NCI-H526 treated with DMSO at 0.1 percent for 48 hours (cell line): ENCODE measurements around the gene PACS2.

Experiments
- DNase-seq: peaks from one replicate; lab custom pipeline; 2025; lab: John Stamatoyannopoulos, UW

Gene PACS2

DNA sequence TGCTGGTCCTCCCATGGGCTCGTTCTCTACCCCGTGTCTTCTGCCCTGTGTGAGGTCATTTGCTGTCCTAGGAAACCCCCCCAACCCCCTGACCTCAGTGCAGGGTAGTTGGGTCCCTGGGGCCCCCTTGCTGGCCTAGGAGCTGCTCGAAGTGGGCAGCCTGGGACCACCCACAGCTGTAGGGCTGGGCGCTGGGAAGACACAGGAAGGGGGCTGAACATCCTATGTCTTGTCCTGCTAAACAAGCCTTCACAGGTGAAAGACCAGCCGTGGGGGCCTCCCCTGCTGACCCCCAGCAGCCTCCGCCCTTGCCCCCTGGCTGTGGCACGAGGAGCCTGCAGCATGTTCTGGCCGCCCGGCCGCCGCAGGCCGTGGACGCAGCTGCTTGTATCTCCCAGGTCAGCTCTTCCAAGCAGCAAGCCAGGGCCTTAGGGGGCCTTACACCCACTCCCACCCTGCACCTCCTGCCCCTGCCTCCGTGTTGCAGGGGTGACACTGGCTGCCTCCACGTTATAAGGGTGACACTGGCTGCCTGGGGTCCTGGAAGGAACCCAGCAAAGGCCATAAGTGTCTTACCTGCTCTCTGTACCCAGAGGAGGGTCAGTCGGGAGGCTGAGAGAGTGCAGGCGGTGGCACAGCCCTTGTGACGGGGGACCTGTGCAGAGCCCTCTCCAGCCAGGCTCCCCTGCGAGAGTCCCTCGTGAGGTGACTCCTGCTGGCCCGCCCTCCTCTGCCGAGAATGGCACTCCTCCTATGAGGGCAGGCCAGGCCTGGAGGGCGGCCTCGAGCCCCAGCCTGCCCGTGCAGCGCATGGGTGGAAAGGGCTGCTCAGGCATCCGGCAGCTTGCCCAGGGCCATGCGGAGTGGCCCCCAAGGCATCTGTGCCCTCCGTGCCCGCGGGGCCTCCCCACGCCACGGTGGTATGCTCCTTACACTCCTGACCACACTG, 72.3 kb downstream of the PACS2 start:
- DNase-seq = no peak

DNA sequence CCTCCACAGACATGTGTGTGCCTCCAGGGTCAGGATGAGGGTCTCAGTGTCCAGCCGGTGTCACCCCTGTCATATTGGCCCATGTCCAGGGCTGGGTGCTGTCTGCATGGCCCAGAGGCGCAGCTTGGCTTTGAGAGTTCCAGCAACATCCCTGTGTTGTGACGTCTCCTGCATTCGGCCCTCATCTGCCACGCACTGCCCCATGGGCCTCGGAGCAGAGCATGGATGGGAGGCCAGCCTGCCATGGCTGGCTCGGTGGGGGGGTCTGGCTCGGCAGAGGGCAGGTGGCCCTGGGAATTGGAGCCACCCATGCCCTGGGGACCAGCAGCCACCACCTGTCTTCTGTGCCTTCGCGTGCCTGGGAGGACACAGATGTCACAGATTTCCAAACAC, 73.0 kb downstream of the PACS2 start:
- no peak for DNase-seq

DNA sequence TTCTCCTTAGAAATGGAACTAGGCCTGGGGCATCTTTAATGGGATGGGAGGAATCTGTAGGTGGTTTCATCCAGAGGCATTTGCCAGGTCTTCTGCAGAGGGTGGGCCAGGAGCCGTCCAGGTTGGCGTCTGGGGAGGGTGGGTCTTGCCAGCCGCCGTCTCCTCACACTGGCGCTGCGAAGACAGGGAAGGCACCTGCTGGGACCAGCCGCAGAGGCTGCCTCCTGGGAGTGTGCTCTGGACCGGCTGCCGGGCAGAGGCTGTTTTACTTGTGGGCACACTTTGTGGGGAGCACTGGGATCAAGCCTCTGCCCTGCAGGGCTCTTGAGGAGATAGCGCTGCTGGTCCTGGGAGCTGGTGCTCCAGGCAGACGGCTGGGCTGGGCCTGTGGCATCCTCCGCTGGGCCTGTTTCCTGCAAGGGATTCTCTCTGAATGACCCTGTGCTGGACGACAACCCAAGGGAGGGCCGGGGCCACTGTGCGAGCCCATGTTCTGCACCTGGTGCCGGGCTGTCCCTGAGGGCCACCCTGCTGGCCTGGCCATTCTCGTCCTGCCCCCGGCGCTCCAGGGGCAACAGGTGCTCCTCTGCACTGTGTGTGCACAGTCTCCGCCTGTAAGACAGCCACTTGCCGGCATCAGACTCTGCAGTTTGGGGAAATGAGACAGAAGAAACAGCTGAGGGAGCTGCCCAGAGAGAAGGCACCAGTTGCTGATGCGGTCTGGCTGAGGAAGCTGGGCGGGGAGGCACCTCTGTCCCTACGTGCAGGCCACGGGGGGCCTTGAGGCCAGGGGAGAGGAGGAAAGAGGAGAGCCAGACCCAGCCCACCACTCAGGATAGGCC, 73.8 kb downstream of the PACS2 start:
- DNase-seq = no peak

DNA sequence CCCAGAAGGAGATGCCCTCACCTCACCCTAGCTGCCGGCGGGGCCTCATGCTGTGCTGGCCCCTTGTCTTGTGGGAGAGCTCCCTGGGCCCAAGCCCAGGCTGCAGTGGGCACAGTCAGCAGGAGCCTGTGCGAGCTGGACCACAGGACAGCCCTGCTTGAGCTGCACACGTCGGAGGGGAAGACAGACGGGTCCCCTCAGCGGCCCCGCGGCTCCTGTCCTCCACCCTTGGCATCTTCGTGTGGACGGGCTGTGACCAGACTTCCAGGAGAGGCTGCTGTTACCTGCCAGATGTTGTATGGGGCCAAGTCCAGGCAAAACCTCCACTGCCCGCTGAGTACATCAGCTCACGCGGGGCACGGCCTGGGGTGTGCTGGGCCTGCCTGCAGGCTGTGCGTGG, 74.4 kb downstream of the PACS2 start:
- no peak for DNase-seq

DNA sequence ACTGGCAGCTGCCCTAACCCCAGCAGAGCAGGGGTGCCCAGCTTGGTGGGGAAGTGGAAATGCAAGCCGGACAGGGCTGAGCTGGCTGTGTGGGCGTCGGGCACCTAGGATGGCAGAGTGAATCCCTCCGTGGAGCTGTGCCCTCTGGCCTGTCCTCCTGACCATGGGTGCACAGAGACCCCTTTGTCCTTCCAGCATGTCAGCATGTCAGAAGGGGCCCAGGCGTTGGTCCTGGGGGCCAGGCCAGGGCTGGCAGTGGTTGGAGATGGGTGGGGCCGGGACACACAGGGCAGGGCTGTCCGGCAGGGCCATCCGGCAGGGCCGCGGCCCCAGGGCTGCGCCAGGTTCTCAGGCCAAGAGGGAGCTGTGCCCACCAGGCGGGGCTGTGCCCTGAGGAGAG, 75.0 kb downstream of the PACS2 start:
- no peak for DNase-seq

DNA sequence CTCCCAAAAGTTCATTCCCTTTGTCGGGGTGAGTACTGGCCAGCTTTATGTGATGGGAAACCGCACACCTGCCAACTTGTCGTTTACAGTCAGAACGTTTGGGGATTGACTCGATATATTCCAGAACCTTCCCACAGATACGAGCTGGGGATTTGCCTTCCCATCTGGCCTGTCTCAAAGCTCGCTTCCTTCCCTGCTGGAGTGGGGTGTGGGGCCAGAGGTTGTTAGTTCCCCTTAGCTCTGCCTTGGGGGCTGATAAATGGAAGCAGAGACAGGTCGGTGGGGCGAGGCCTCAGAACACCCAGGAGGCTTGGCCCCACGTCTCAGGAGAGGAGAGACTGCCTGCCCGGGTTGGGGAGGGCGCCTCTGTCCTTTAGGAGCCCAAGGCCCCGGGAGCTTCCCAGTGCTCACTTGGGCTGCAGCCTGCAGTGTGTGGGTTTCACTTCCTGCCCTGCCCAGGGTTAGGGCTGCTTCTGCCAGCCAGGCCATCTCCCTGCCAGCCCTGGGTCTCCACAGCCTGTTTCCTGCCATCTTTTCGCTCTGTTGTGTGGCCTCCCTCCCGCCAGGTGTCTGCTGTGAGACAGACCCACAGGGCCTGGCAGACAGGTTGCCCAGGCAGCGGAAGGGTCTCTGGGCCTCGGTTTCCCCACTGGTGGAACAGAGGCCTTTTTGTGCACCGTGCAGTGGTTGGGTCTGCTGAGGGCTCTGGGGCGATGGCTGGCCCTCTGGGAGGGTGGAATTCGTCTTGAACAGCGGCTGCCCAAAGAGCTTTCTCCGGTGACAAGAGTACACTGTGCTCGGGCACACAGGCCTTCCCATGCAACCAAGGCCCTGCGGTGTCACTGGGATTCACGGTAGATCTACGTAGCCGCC, 75.7 kb downstream of the PACS2 start:
- no peak for DNase-seq

DNA sequence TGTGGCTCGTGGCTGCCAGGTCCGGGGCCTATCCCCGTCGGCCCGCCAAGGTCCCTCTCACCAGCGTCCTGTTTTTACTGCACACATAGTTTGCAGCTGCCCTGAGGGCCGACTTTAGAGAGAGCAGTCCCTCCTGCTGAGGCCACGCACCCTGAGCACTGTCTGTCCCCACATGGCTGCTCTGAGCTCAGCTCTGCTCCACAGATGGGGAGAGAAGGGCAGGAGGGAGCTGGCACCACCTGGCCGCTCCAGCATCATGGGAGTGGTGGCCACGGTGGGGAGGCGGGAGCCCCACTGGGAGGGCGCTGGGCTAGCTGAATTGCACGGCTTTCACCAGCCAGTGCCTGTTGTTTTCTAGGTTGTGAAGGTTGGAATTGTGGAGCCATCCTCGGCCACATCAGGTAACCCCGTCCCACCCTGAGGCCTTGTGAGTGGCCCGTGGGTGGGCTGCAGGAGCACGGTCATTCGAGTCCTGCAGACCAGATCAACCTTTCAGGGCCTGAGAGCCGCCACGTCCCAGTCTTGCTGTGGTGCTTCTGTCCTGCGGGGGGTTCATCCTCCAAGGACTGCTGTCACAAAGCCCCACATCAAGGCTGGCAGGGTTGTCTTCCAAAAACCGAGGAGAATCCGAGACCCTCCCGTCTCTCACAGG, 76.4 kb downstream of the PACS2 start:
- DNase-seq = no peak

DNA sequence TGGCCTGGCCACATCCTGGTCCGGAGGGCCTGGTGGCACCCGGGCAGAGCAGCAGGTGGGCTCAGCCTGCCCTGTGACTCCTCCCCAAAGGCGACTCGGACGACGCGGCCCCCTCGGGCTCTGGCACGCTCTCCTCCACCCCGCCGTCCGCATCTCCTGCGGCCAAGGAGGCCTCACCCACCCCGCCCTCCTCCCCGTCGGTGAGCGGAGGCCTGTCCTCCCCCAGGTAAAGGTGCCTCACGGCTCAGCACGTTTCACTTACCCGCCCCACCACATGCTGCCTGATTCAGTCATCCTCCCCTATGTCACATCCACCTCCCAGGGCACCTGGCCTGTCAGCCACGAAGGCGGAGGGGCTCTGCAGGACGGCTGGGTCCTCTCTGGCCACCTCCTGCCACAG, 77.0 kb downstream of the PACS2 start:
- no peak for DNase-seq

DNA sequence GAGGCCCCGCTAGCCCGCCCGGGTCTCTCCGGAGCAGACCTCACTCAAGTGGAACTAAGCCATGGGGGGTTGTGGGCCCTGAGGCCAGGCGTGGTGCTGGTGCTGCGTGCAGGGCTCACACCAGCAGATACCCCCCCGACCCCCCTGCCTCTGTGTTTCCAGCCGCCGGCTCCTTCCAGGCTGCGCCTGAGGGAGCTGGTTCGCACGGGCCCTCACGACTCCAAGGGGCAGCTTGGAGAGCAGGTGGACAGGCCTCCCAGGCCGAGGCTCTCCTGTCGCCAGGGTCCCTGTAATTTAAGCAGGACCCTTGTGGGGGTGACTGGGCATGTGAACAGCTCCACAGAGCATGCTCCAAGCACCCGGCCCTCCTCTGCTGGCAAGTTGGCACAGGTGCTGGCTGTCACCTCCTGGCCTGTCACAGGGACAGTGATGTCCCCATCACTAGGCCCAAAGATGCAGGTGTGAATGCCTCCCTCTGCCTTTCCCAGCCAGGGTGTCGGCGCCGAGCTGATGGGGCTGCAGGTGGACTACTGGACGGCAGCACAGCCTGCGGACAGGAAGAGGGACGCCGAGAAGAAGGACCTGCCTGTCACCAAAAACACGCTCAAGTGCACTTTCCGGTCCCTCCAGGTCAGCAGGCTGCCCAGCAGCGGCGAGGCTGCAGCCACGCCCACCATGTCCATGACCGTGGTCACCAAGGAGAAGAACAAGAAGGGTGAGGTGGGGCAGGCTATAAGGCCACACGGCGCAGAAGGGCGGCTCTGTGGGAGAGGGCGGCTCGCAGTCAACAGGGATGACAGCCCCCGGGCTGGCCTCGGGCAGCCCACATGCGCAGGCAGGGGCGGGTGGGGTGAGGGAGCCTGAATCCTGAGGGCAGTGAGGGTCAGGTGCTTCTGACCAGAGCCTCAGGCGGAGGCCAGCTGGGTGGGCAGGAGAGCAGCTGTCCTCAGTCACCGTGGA, 77.9 kb downstream of the PACS2 start:
- no peak for DNase-seq

DNA sequence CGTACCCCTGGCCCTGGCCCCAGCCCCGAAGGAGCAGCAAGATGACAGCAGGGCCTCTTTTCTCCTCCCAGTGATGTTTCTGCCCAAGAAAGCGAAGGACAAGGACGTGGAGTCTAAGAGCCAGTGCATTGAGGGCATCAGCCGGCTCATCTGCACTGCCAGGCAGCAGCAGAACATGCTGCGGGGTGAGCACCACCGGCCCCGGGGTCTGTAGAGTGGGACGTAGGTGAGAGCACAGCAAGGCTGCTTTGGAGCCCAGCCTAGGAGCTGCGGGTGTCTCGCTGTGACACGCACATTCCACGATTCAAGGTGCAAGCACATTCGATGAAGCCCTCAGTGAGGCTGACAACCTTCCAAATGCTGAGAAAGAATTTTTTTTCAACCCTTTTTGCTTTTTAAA, 78.6 kb downstream of the PACS2 start:
- no peak for DNase-seq

DNA sequence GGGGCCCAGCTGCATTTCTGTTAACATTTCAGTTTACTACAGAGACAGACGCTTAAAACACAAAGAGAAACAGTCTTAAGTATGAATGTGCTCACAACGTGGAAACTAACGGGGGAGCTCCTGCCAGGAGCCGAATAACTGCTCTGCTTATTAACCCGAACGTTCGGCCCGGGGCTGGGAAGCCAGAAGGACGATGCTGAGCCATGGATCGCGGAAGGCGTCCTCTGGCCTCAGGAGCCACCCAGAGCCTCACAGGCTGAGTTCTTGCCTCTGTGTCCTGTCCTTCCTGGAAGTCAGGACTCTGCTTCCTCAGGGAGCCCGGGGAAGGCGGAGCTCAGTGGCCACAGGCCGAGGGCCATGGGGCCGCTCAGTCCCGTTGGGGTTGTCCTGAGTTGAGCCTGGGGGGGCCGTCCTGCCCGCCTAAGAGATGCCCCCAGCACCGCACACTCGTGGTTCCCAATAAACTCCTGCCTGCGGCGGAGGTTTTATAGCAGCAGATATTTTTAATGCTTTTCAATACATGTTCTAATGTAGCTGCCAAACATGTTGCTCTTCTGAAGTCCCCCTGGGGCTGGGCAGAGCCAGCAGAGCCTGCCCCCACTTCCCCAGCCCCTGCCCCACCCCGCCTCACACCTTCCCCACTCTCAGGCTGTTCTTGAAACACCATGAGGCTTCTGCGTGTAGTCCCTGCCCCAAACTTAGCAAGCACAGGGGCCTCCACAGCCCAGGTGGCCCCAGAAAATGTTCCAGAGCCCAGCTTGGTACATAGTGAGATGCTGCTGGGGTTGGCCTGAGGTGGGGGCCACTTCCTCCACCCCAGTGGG, 80.4 kb downstream of the PACS2 start:
- DNase-seq = no peak

DNA sequence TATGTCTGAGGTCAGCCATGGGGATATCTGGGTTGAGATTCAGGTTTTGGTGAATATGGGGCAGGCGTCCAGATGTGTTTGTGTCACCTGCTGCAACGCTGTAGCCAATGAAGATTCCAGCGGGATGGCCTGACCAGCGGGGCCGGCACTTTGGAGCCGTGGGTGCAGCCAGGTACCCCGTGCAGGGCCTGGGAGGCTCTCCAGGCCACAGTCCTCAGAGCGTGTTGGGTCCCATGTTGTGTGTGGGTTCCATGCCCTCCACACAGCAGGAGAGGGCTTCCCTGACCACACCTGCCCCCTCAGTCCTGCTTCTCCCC, 80.9 kb downstream of the PACS2 start:
- DNase-seq = no peak

DNA sequence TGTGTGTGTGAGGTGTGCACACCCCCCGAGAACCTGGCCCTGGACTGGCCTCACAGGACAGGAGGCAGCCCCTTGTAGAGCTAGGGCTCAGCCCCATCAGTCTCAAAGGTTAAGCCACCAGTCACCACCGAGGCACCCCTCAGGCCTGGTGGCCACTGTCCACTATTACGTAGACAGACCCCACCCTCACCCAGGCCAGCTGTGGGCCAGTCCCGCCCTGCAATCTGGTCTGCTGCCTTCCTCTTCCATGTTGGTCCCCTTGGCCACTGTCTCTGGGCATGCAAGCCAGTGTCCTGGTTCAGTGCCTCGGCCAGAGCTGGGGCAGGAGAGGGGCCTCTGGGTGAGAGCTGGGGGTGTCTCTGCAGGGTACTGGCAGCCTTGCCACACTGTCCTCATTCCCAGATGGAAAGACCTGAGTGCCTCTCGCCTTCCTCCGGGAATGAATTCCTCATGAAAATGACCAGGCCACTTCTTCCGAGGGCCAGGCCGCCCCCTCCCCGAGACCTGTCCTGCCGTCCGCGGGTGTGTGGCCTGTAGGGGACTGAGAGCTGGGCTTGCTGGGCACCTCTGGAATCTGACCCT, 82.9 kb downstream of the PACS2 start:
- no peak for DNase-seq

DNA sequence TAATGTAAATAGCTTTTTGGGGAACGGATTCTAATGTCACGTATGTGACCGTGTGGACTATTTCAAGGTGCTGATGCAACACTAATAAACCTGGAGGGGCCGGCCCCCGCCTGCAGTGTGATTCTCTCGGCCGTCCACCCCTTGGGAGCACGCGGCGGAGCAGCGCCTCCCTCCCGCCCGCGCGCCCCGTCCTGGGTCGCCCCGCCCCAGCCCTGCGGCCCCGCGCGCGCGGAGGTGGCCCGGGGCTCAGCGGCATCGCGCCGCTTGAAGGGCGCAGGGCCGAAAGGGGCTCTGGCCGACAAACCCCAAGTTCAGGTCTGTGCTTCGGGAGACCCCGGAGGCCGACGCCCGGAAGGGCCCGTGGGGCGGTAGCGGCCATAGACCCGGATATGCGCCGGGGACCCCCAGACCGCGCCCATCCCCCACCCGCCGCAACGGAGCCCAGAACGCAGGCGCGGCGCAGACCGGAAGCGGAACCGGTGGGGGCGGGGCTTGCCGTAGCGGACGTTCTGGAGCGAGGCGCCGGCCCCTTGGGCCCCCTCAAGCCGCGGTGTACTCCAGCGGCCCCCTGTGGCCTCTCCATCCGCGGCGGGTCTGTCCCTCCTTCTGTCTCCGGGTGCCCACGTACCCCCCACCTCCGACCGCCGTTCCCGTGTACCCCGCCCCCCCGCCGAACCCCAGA, 83.6 kb downstream of the PACS2 start, which contains the start of gene TEX22:
Gene TEX22 (plus strand): TSS at position 495 of the 682 bp plus-strand sequence. CDS start 803 bp downstream, outside the sequence.
- DNase-seq = peak; percentile 71

DNA sequence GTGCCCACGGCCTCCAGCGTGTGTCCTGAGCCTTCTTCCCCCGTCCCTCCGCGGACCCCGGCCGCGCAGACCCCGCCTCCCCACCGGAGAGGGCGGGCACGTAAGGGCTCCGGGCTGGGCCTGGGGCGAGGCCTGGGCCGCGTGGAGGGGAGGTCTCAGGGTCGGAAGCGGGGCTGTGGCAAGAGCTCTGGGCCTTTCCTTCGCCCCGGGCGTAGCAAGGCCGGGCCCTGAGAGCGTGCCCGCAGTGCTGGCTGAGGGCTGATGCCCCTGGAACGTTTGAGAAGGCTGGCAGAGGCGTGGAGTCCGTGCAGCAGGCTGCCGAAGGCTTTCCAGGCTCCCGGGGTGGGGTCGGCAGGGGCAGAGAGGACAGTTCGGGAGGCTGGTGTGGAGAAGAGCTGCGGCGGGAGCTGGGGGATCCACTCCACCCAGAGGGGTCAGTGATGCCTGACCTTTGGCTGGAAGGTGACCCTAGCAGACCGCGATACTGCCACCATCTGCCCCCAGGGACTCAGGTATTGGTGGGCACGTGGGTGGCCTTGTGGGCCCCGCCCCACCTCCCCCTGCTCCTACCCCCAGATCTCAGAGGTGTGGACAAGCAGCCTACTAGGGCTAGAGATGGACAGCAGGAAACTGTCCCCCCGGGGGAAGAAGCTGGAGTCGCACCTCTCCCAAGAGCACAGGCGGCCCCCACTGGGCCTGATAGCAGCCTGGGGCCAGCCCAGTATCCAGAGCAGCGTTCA, 84.3 kb downstream of the PACS2 start:
- no peak for DNase-seq

DNA sequence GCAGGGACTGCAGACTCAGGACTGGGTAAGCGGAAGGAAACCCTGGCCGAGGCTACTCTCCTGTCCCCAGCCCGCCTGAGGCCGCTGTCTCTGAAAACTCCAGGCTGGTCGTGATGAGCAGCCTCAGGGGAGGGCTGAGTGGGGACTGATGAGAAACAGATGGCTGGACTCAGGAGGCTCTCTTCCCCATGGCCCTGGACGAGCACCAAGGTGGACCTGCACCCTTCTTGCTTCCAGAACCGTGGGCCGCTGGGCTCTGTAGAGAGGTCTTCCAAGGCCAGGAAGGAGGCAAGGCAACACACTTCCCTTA, 84.9 kb downstream of the PACS2 start:
- DNase-seq = no peak

DNA sequence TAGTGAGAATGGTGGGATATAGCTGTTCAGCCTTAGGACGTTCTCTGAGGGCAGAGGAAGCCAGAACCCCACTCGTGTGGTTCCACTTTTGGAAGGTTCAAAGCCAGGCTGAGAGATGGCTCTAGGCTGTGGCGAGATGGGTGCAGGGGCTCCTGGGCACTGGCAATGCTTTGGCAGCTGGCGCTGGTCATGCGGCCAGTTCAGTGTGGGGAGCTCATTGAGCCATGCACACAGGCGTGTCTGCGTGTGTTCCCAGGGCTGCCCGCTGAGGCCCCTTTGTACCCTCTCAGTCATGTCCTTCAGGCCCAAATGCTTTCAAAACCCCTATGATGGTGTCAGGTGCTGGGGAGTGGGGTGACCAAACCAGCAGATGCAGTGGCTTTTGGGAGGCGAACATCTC, 85.5 kb downstream of the PACS2 start:
- DNase-seq = no peak

DNA sequence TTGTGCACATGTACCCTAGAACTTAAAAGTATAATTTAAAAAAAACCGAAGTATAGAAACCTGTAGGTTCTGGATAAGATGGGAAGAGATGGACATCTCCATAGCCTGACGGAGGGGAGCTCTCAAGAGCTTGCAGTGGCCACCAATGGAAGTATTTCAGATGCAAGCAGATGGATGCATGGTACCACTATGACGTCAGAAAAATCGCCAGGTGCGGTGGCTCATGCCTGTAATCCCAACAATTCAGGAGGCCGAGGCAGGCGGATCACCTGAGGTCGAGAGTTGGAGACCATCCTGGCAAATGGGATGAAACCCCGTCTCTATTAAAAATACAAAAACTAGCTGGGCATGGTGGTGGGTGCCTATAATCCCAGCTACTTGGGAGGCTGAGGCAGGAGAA, 87.2 kb downstream of the PACS2 start:
- DNase-seq = no peak
